SU-DHL-6 (cell line): ENCODE measurements around the gene CCDC188.

Experiments used
- H2AFZ ChIP-seq: fragments of 200-600 bp; sonication (generic); 2 replicates; pipeline ENCODE4 v1.6.1; 2014; ENCODE audit warnings: low read depth, mild to moderate bottlenecking, moderate library complexity, mixed read lengths, antibody characterized with exemption, low read length; ENCODE audit not compliant: severe bottlenecking
- H3F3A ChIP-seq: fragments of 200-600 bp; shearing (Covaris generic); 2 replicates; pipeline ENCODE4 v1.6.0; 2016; ENCODE audit warnings: antibody characterized with exemption, mild to moderate bottlenecking; ENCODE audit not compliant: insufficient read depth
- H3K27ac ChIP-seq: fragments of 200-600 bp; sonication (generic); 2 replicates; pipeline ENCODE4 v1.5.1; 2016; ENCODE audit warnings: low read depth, mild to moderate bottlenecking, low read length, moderate library complexity, mixed read lengths
- H3K27me3 ChIP-seq: fragments of 200-600 bp; sonication (generic), shearing (Covaris generic); 2 replicates; pipeline ENCODE4 v1.6.0; 2014; ENCODE audit warnings: mild to moderate bottlenecking, low read length
- H3K36me3 ChIP-seq: fragments of 200-600 bp; sonication (generic); 2 replicates; pipeline ENCODE4 v1.6.1; 2014; ENCODE audit warnings: mild to moderate bottlenecking, low read length, mixed read lengths
- H3K4me2 ChIP-seq: fragments of 300-600, 200-600 bp; shearing (Covaris generic), sonication (generic); 2 replicates; pipeline ENCODE4 v1.6.0; 2014; ENCODE audit warnings: low read length, low read depth, mild to moderate bottlenecking; ENCODE audit not compliant: poor library complexity, severe bottlenecking
- H3K4me3 ChIP-seq: fragments of 200-600 bp; sonication (generic); 2 replicates; pipeline ENCODE4 v1.5.1; 2014; ENCODE audit warnings: antibody characterized with exemption, low read length, mild to moderate bottlenecking, mixed read lengths; ENCODE audit not compliant: insufficient read depth, poor library complexity, severe bottlenecking
- H3K79me2 ChIP-seq: fragments of 200-600 bp; sonication (generic); 2 replicates; pipeline ENCODE4 v1.6.1; 2014; ENCODE audit warnings: mild to moderate bottlenecking, low read length, moderate library complexity; ENCODE audit not compliant: insufficient read depth
- H3K9ac ChIP-seq: fragments of 200-600 bp; sonication (generic); 2 replicates; pipeline ENCODE4 v1.7.0; 2014; ENCODE audit warnings: mild to moderate bottlenecking, low read length
- H3K9me2 ChIP-seq: fragments of 200-600 bp; sonication (generic); replicated peaks from 2 replicates; pipeline ENCODE4 v1.6.1; 2014; ENCODE audit warnings: low read length; ENCODE audit not compliant: insufficient read depth
- H3K9me3 ChIP-seq: fragments of 200-600 bp; sonication (generic); 2 replicates; pipeline ENCODE4 v1.6.1; 2014; ENCODE audit warnings: low read length, mixed read lengths; ENCODE audit not compliant: insufficient read depth
- H4K20me1 ChIP-seq: fragments of 200-600 bp; sonication (generic); 2 replicates; pipeline ENCODE4 v1.6.1; 2014; ENCODE audit warnings: low read depth, mild to moderate bottlenecking, antibody characterized with exemption, low read length, moderate library complexity, mixed read lengths
- EZH2phosphoT487 ChIP-seq: fragments of 200-600 bp; sonication (generic), shearing (Covaris generic); conservative IDR thresholded peaks from 2 replicates; pipeline ENCODE4 v1.6.1; 2018; ENCODE audit warnings: mild to moderate bottlenecking, antibody characterized with exemption, low read length, moderate library complexity, mixed read lengths
- TF ChIP-seq, protein P1 (sequence below): fragments of 200-600 bp; sonication (generic); IDR thresholded peaks from one replicate; pipeline ENCODE4 v1.5.1; 2017; ENCODE audit warnings: antibody characterized with exemption, mild to moderate bottlenecking, low read length, moderate library complexity; ENCODE audit not compliant: insufficient read depth, poor library complexity, severe bottlenecking

Gene CCDC188

DNA sequence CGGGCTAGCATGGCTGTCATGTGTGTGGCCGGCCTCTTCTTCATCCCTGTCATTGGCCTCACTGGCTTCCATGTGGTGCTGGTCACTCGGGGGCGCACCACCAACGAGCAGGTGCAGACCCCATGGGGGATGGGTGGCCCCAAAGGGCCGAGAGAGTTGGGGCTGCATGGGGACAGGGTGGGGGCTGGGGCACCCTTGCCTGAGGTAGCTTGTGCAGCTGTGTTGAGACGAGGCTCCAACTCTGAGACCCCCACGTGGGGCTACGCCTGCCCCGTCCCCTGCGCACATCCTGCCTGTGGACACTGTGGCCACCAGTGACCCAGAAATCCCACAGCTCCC, 10.8 kb downstream of the CCDC188 start:
- Histone ChIP-seq H3K4me2 (no peak overlapping the region), H3K9me3 (no peaks in the 10 kb centered on the region), H3F3A (no peaks in the 10 kb centered on the region), H3K4me3 (no peak overlapping the region), H3K79me2 (no peaks in the 10 kb centered on the region), H3K9ac (no peak overlapping the region), H3K9me2 (no peaks in the 10 kb centered on the region), H2AFZ (no peak overlapping the region), H3K36me3 (no peaks in the 10 kb centered on the region), H3K27ac (no peak overlapping the region), H3K27me3 (no peaks in the 10 kb centered on the region), H4K20me1 (no peaks in the 10 kb centered on the region)
- TF ChIP-seq, protein P1, sequence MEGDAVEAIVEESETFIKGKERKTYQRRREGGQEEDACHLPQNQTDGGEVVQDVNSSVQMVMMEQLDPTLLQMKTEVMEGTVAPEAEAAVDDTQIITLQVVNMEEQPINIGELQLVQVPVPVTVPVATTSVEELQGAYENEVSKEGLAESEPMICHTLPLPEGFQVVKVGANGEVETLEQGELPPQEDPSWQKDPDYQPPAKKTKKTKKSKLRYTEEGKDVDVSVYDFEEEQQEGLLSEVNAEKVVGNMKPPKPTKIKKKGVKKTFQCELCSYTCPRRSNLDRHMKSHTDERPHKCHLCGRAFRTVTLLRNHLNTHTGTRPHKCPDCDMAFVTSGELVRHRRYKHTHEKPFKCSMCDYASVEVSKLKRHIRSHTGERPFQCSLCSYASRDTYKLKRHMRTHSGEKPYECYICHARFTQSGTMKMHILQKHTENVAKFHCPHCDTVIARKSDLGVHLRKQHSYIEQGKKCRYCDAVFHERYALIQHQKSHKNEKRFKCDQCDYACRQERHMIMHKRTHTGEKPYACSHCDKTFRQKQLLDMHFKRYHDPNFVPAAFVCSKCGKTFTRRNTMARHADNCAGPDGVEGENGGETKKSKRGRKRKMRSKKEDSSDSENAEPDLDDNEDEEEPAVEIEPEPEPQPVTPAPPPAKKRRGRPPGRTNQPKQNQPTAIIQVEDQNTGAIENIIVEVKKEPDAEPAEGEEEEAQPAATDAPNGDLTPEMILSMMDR: no peak
- no peak for TF ChIP-seq EZH2phosphoT487

DNA sequence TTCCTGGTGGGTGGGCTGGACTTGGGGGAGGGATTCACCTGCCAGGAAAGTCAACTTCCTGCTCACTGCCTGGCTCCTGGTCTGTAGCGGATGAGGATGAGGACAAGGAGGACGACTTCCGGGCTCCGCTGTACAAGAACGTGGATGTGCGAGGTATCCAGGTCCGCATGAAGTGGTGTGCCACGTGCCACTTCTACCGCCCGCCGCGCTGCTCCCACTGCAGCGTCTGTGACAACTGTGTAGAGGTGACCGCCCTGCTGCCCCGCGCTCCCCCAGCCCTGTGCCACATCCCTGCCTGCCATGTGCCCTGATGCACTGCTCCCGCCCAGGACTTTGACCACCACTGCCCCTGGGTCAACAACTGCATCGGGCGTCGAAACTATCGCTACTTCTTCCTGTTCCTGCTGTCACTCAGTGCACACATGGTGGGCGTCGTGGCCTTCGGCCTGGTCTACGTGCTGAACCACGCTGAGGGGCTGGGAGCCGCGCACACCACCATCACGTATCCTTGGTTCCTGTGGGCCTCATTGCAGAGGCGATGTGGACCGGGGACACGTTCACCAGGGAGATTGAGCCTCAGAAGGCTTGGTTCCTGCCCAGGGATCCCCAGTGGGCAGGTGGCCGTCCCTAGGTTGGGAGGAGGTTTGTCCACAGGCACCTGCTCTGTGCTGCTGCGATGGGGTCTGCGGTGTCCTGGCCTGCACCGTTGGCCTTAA, 11.3 kb downstream of the CCDC188 start:
- H4K20me1 ChIP-seq: no peaks in the 10 kb centered on the region

DNA sequence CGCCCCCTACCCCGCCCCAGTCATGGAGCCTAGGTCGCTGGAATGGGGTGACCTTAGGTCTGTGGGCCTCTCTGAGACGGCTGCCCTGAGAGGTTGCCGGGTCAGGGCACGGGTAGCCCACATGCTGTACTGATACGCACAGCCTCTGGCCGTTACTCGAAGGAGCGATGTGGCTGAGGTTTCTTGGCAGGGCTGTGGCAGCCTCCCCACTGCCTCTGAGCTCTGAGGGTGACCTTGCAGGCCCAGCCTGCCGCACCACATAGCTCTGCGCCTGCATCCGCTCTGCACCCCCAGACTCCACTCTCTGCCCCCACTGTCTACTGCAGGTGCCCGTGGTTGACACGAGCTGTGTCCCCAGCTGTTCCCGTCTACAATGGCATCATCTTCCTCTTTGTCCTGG, 12.0 kb downstream of the CCDC188 start:
- no peak overlapping the region for H2AFZ ChIP-seq
- no peaks in the 10 kb centered on the region for H4K20me1 ChIP-seq
- H3K27me3 ChIP-seq: no peaks in the 10 kb centered on the region
- H3K79me2 ChIP-seq: no peaks in the 10 kb centered on the region
- no peak overlapping the region for H3K4me3 ChIP-seq
- TF ChIP-seq, protein P1: no peak
- TF ChIP-seq EZH2phosphoT487: no peak
- no peak overlapping the region for H3K27ac ChIP-seq
- no peaks in the 10 kb centered on the region for H3K9me2 ChIP-seq
- no peaks in the 10 kb centered on the region for H3K9me3 ChIP-seq
- no peaks in the 10 kb centered on the region for H3F3A ChIP-seq
- no peak overlapping the region for H3K9ac ChIP-seq
- no peaks in the 10 kb centered on the region for H3K36me3 ChIP-seq
- no peak overlapping the region for H3K4me2 ChIP-seq

More for the DNA sequence above, 11.3 kb downstream of the CCDC188 start:
- no peaks in the 10 kb centered on the region for H3K9me2 ChIP-seq
- no peaks in the 10 kb centered on the region for H3F3A ChIP-seq
- H2AFZ ChIP-seq: no peak overlapping the region
- no peaks in the 10 kb centered on the region for H3K9me3 ChIP-seq
- H3K27ac ChIP-seq: no peak overlapping the region
- H3K4me2 ChIP-seq: no peak overlapping the region
- H3K36me3 ChIP-seq: no peaks in the 10 kb centered on the region
- H3K4me3 ChIP-seq: no peak overlapping the region
- H3K9ac ChIP-seq: no peak overlapping the region
- H3K27me3 ChIP-seq: no peaks in the 10 kb centered on the region
- TF ChIP-seq EZH2phosphoT487: no peak
- TF ChIP-seq, protein P1: no peak
- no peaks in the 10 kb centered on the region for H3K79me2 ChIP-seq
